Measurements from ENCODE around the gene MAFG. TPM values are rescaled to one million over a fixed set of nuclear protein-coding genes. Genes with fewer than 3 reads are reported as not detected.

MAFG gene
- total RNA-seq, 1 experiment from 2014 or later: 22.9 TPM

- Histone ChIP-seq H3K9me2 (replicated peaks; ENCODE audit: low read length) (no peaks in the 10 kb centered on the region), H3K4me2 (ENCODE audit: low read length) (peak overlapping the region; percentile 98), H3K9me3 (ENCODE audit: low read length) (no peaks in the 10 kb centered on the region), H3K27me3 (ENCODE audit: low read length) (no peaks in the 10 kb centered on the region), H3K4me3 (ENCODE audit: low read length) (peak overlapping the region; percentile 95), H3K9ac (ENCODE audit: low read length) (peak overlapping the region; percentile 98), H3F3A (ENCODE audit: low read length, unreplicated experiment) (peaks cover 22% of the 10 kb centered on the region), H4K20me1 (ENCODE audit: low read length) (0 out of 2 replicates have a peak, but pooled peaks cover 6% of the 10 kb centered on the region), H3K27ac (ENCODE audit: low read length) (peak overlapping the region; percentile 95), H2AFZ (ENCODE audit: low read length) (no peak overlapping the region), H3K36me3 (ENCODE audit: low read depth, low read length) (peaks cover 7% of the 10 kb centered on the region; the same call in 1 of the 2 replicates), H3K4me1 (ENCODE audit: insufficient read depth, low read length) (peaks cover 58% of the 10 kb centered on the region), H3K79me2 (ENCODE audit: low read length) (peaks cover 27% of the 10 kb centered on the region)
- intact Hi-C loops (cut with micrococcal nuclease): loop anchor here (5.0 kb wide), 1 partner anchor 57 kb away; the partner anchor contains the start of gene MAFG
- BruUV-seq (replicated peaks): no TSS peak
- ATAC-seq (peak; percentile 0), DNase-seq (peak; percentile 38)
- ChIA-PET POLR2A (ENCODE audit: unreplicated experiment) (interaction anchor here (0.6 kb wide), 1 partner anchor 475 kb away, joined by 3 read pairs; no protein-coding TSS in a partner anchor), CTCF (interaction anchor here (0.5 kb wide), 2 partner anchors 19 to 808 kb away, joined by 3 to 4 read pairs; no protein-coding TSS in a partner anchor)
- no peak for TF ChIP-seq CTCF (conservative IDR thresholded peaks at IDR 0.05; ENCODE audit: low read depth, low read length)
- no peak for TF ChIP-seq EZH2phosphoT487 (IDR thresholded peaks at IDR 0.05; ENCODE audit: borderline replicate concordance, low read length)
- TF ChIP-seq EZH2 (IDR thresholded peaks at IDR 0.05; ENCODE audit: low read length, unreplicated experiment): no peak
These were observed 57.2 kb downstream of the MAFG start for GRCh38 chr17:81870131-81870980.

- Histone ChIP-seq H2AFZ (ENCODE audit: low read length) (no peak overlapping the region), H3K36me3 (ENCODE audit: low read depth, low read length) (peaks cover 9% of the 10 kb centered on the region; the same call in 1 of the 2 replicates), H3K4me3 (ENCODE audit: low read length) (peak overlapping the region; percentile 95), H3K9me3 (ENCODE audit: low read length) (no peaks in the 10 kb centered on the region), H3K9me2 (replicated peaks; ENCODE audit: low read length) (no peaks in the 10 kb centered on the region), H4K20me1 (ENCODE audit: low read length) (0 out of 2 replicates have a peak, but pooled peaks cover 6% of the 10 kb centered on the region), H3K27me3 (ENCODE audit: low read length) (no peaks in the 10 kb centered on the region), H3K27ac (ENCODE audit: low read length) (peak overlapping the region; percentile 95), H3K4me2 (ENCODE audit: low read length) (peak overlapping the region; percentile 98), H3F3A (ENCODE audit: low read length, unreplicated experiment) (peaks cover 22% of the 10 kb centered on the region), H3K9ac (ENCODE audit: low read length) (peak overlapping the region; percentile 98), H3K4me1 (ENCODE audit: insufficient read depth, low read length) (peaks cover 62% of the 10 kb centered on the region), H3K79me2 (ENCODE audit: low read length) (peaks cover 34% of the 10 kb centered on the region)
- POLR2A ChIA-PET (ENCODE audit: unreplicated experiment): interaction anchor here (0.6 kb wide), 1 partner anchor 29 kb away, joined by 3 read pairs; no protein-coding TSS in a partner anchor
- CTCF ChIA-PET: interaction anchor here (0.6 kb wide), 1 partner anchor 156 kb away, joined by 6 read pairs; no protein-coding TSS in a partner anchor
- peak; percentile 39 for DNase-seq
- intact Hi-C loops (cut with micrococcal nuclease): loop anchor here (5.0 kb wide), 1 partner anchor 58 kb away; the partner anchor contains the start of gene MAFG
- ATAC-seq: peak; percentile 2
- TSS peak; percentile 49 for BruUV-seq (replicated peaks)
- TF ChIP-seq CTCF (conservative IDR thresholded peaks at IDR 0.05; ENCODE audit: low read depth, low read length) (peak; percentile 87), EZH2phosphoT487 (IDR thresholded peaks at IDR 0.05; ENCODE audit: borderline replicate concordance, low read length) (no peak), EZH2 (IDR thresholded peaks at IDR 0.05; ENCODE audit: low read length, unreplicated experiment) (no peak)
These were observed 58.1 kb downstream of the MAFG start for GRCh38 chr17:81869221-81870130.
